HepG2 (cell line): ENCODE measurements around the gene CARS2. TPM values are rescaled to one million over a fixed set of nuclear protein-coding genes. Genes with fewer than 3 reads are reported as not detected.

Experiments used
- ATAC-seq: fragments of 200-7000 bp; cut with Tn5 transposase; 3 replicates; pipeline ENCODE4 v1.9.1; 2020; ENCODE audit warnings: mild to moderate bottlenecking, moderate library complexity
- BruUV-seq: library from RNA; stranded (reverse); fragments of 400-500 nt; replicated peaks from 2 replicates; lab custom pipeline; 2021; lab: Mats Ljungman, UMichigan
- CTCF ChIA-PET: fragments of 300-600 bp; formaldehyde crosslinking; extraction: SDS; loops from one replicate; lab custom pipeline; 2021; ENCODE audit warnings: low total read pairs, inconsistent platforms, low intra/inter-chr PET ratio; lab: Yijun Ruan, JAX
- POLR2A ChIA-PET: fragments of 350-600 bp; sonication (Branson Sonifier 250); formaldehyde crosslinking; loops from one replicate; lab custom pipeline; 2020; ENCODE audit warnings: antibody characterized with exemption, inconsistent platforms; lab: Yijun Ruan, JAX
- DNase-seq: peaks from one replicate; pipeline ENCODE4 v3.0.0-alpha.2; 2015; ENCODE audit warnings: low spot score
- FAIRE-seq: peaks from 3 replicates; lab custom pipeline; 2011; peaks lifted over from hg19 to GRCh38; lab: Jason Lieb, UNC
- H2AFZ ChIP-seq: one replicate; pipeline ENCODE4 v1.6.1; 2011; ENCODE audit warnings: low read length, inconsistent platforms
- H3K27ac ChIP-seq: fragments of 300-600 bp; 3 replicates; pipeline ENCODE4 v1.8.0; 2011; ENCODE audit warnings: mixed run types, mild to moderate bottlenecking, mixed read lengths, low read length, inconsistent platforms; ENCODE audit not compliant: insufficient read depth; ENCODE audit errors: extremely low read length
- H3K27me3 ChIP-seq, 2 experiments: fragments of 200-600 bp in 1 of 2; 2 replicates in 1 of 2; 3 replicates in 1 of 2; pipeline versions ENCODE4 v1.6.0 to v1.8.0; 2011; ENCODE audit warnings: low read length in 2 of 2, mild to moderate bottlenecking in 2 of 2, moderate library complexity in 2 of 2, inconsistent platforms in 1 of 2; ENCODE audit not compliant: insufficient read depth in 2 of 2, control insufficient read depth in 1 of 2
- H3K36me3 ChIP-seq, 2 experiments: fragments of 200-600 bp in 1 of 2; replicated peaks in 1 of 2; 2 replicates in 1 of 2; 3 replicates in 1 of 2; pipeline versions ENCODE4 v1.5.1 to v1.8.0; 2011; ENCODE audit warnings: low read length in 2 of 2, inconsistent platforms in 1 of 2; ENCODE audit not compliant: insufficient read depth in 2 of 2, control insufficient read depth in 1 of 2
- H3K4me1 ChIP-seq: 2 replicates; pipeline ENCODE4 v1.5.1; 2012; ENCODE audit warnings: low read length, inconsistent platforms; ENCODE audit not compliant: insufficient read depth
- H3K4me2 ChIP-seq: 2 replicates; pipeline ENCODE4 v1.6.0; 2011; ENCODE audit warnings: low read depth, low read length, inconsistent platforms
- H3K4me3 ChIP-seq, 3 experiments: fragments of 200-600 bp in 1 of 3; sonication (generic), shearing (Covaris generic) in 1 of 3; replicated peaks in 1 of 3; 2 replicates each; pipeline ENCODE4 v1.5.1; 2011 to 2016; ENCODE audit warnings: low read length in 3 of 3, inconsistent platforms in 2 of 3, low read depth in 2 of 3, mild to moderate bottlenecking in 2 of 3, control low read depth in 1 of 3, mixed read lengths in 1 of 3; ENCODE audit not compliant: insufficient read depth in 1 of 3
- H3K79me2 ChIP-seq: one replicate; pipeline ENCODE4 v1.6.1; 2011; ENCODE audit warnings: low read length, inconsistent platforms; ENCODE audit not compliant: insufficient read depth
- H3K9ac ChIP-seq: 2 replicates; pipeline ENCODE4 v1.6.0; 2011; ENCODE audit warnings: mild to moderate bottlenecking, low read depth, low read length, inconsistent platforms; ENCODE audit not compliant: insufficient read depth
- H3K9me3 ChIP-seq: 2 replicates; pipeline ENCODE4 v1.5.1; 2012; ENCODE audit warnings: mild to moderate bottlenecking, low read length
- H4K20me1 ChIP-seq: 2 replicates; pipeline ENCODE4 v1.6.0; 2011; ENCODE audit warnings: inconsistent platforms, mild to moderate bottlenecking, low read length, moderate library complexity; ENCODE audit not compliant: insufficient read depth
- HIC2 ChIP-seq: sonication (generic); formaldehyde crosslinking; IDR thresholded peaks from 2 replicates; pipeline ENCODE4 v1.9.0; 2022; ENCODE audit warnings: low read depth, missing genetic modification reagents
- MATR3 ChIP-seq: sonication (generic); formaldehyde crosslinking; IDR thresholded peaks from 2 replicates; pipeline ENCODE4 v1.4.0; 2020; ENCODE audit warnings: missing genetic modification reagents
- NFATC3 ChIP-seq: sonication (generic); formaldehyde crosslinking; IDR thresholded peaks from 2 replicates; pipeline ENCODE4 v1.5.1; 2020; ENCODE audit warnings: mild to moderate bottlenecking, missing genetic modification reagents
- SALL2 ChIP-seq: sonication (generic); formaldehyde crosslinking; IDR thresholded peaks from 2 replicates; pipeline ENCODE4 v1.8.1; 2023; ENCODE audit warnings: mild to moderate bottlenecking, missing genetic modification reagents, inconsistent platforms
- TEF ChIP-seq: sonication (generic); formaldehyde crosslinking; IDR thresholded peaks from 2 replicates; pipeline ENCODE4 v1.5.0; 2020; ENCODE audit warnings: missing genetic modification reagents
- THAP9 ChIP-seq: sonication (generic); formaldehyde crosslinking; IDR thresholded peaks from 2 replicates; pipeline ENCODE4; 2020; ENCODE audit warnings: missing genetic modification reagents, mild to moderate bottlenecking, borderline replicate concordance
- ZNF280B ChIP-seq: sonication (generic); formaldehyde crosslinking; IDR thresholded peaks from 2 replicates; pipeline ENCODE4 v1.5.0; 2020; ENCODE audit warnings: missing genetic modification reagents, mild to moderate bottlenecking, borderline replicate concordance
- ZNF367 ChIP-seq: sonication (generic); formaldehyde crosslinking; IDR thresholded peaks from 2 replicates; pipeline ENCODE4 v1.4.0; 2020; ENCODE audit warnings: missing genetic modification reagents, borderline replicate concordance
- ZNF414 ChIP-seq: sonication (generic); formaldehyde crosslinking; IDR thresholded peaks from 2 replicates; pipeline ENCODE4 v1.5.0; 2020; ENCODE audit warnings: missing genetic modification reagents
- ZNF547 ChIP-seq: sonication (generic); formaldehyde crosslinking; IDR thresholded peaks from 2 replicates; pipeline ENCODE4 v1.5.1; 2020; ENCODE audit warnings: mild to moderate bottlenecking, missing genetic modification reagents
- ZNF558 ChIP-seq: sonication (generic); formaldehyde crosslinking; IDR thresholded peaks from 2 replicates; pipeline ENCODE4 v1.9.0; 2022; ENCODE audit warnings: mild to moderate bottlenecking, missing genetic modification reagents, borderline replicate concordance
- ZNF598 ChIP-seq: sonication (generic); formaldehyde crosslinking; IDR thresholded peaks from 2 replicates; pipeline ENCODE4 v1.5.1; 2020; ENCODE audit warnings: mild to moderate bottlenecking, missing genetic modification reagents, borderline replicate concordance
- ZUFSP ChIP-seq: sonication (generic); formaldehyde crosslinking; IDR thresholded peaks from 2 replicates; pipeline ENCODE4 v1.9.0; 2021; ENCODE audit warnings: missing genetic modification reagents, mild to moderate bottlenecking, borderline replicate concordance
- WGBS: methylation state at CpG from one replicate; pipeline ENCODE4 v1.1.6; 2017; ENCODE audit warnings: low lambda C conversion rate; 5-methylcytosine and 5-hydroxymethylcytosine counted together
- in situ Hi-C: cut with HindIII; loops from 2 replicates; pipeline ENCODE4 v1.10.0; 2017; ENCODE audit warnings: low pct_unique_long_range_greater_than_20kb; ENCODE audit not compliant: extremely low pct_ligation_motif_present
- intact Hi-C: fragments of 100-400 bp; cut with micrococcal nuclease; formaldehyde crosslinking; loops from one replicate; pipeline ENCODE4 v1.10.0; 2022; ENCODE audit not compliant: unreplicated experiment
- polyA plus RNA-seq, 8 experiments: library from polyadenylated mRNA; depleted of rRNA in 3 of 8; stranded (reverse) in 7 of 8; unstranded in 1 of 8; fragments of >200 nt; fragmentation: Illumina TruSeq in 4 of 8; extraction: Trizol in 4 of 8; gene quantifications; 2 replicates each; pipeline versions ENCODE4 v1.2.1 to v1.2.3, GENCODE V29; 2011 to 2016; ENCODE audit warnings: low read depth in 4 of 8, missing spikeins in 1 of 8, mixed read lengths in 1 of 8; ENCODE audit not compliant: insufficient read depth in 1 of 8
- total RNA-seq, 5 experiments: library from RNA; depleted of rRNA; stranded (reverse); fragments of >200 nt; fragmentation: Illumina TruSeq; extraction: Trizol; gene quantifications; 2 replicates each; pipeline ENCODE4 v1.2.3, GENCODE V29; 2016; ENCODE audit warnings: low read depth in 1 of 5

CARS2 gene
- total and polyA plus RNA-seq, 2 of the 13 experiments (the other 11 are each of a cell fraction or from before 2014, with no cell fraction given) = 41.1 to 59.3 TPM

GRCh38 chr13:110651726-110652230 lies 54.1 kb downstream of the CARS2 start (continued):
- TF ChIP-seq THAP9 (CRISPR knock-in tag) (no peak), ZNF558 (CRISPR knock-in tag) (no peak), NFATC3 (CRISPR knock-in tag) (no peak), ZNF367 (no peak), ZUFSP (no peak), SALL2 (CRISPR knock-in tag) (no peak)
- TF ChIP-seq, all 625 proteins: peak for 0

- DNase-seq = no peak
- Histone ChIP-seq H3K4me2 (no peak overlapping the region), H2AFZ (no peak overlapping the region), H3K79me2 (no peaks in the 10 kb centered on the region), H3K9me3 (no peaks in the 10 kb centered on the region), H3K27me3 (no peaks in the 10 kb centered on the region), H3K9ac (no peak overlapping the region), H3K4me3 (no peak overlapping the region), H3K36me3 (peaks cover 6 to 29% of the 10 kb centered on the region in 2 experiments), H3K27ac (no peak overlapping the region), H4K20me1 (no peaks in the 10 kb centered on the region), H3K4me1 (no peaks in the 10 kb centered on the region)
- in situ Hi-C loops = no loop called here
- 98% methylated on average over 14 of the region's 14 CpGs for WGBS
- no peak for ATAC-seq
- intact Hi-C loops = no loop called here
- ChIA-PET CTCF (no interaction called here), POLR2A (no interaction called here)
- no TSS peak for BruUV-seq
- no peak for FAIRE-seq
- no peak for TF ChIP-seq ZNF598 (CRISPR knock-in tag)
- no peak for TF ChIP-seq ZNF280B (CRISPR knock-in tag)
- no peak for TF ChIP-seq HIC2 (CRISPR knock-in tag)
- TF ChIP-seq MATR3 = no peak
- TF ChIP-seq TEF (CRISPR knock-in tag) = no peak
- TF ChIP-seq ZNF547 = no peak
- TF ChIP-seq ZNF414 (CRISPR knock-in tag) = no peak
Observed at GRCh38 chr13:110651271-110651670, 54.6 kb downstream of the CARS2 start.
